Brain microvascular endothelial cell (primary cell): ENCODE results near the gene SBF1.

Source experiments
- DNase-seq: peaks from one replicate; pipeline ENCODE4 v3.0.0-alpha.2; 2020
- H3K27ac ChIP-seq: fragments of 250-450 bp; sonication (Bioruptor Pico); 2 replicates; pipeline ENCODE4 v1.5.1; 2020; ENCODE audit warnings: mild to moderate bottlenecking, moderate library complexity
- H3K27me3 ChIP-seq: fragments of 250-450 bp; sonication (Bioruptor Pico); replicated peaks from 2 replicates; pipeline ENCODE4 v1.5.1; 2020; ENCODE audit warnings: mild to moderate bottlenecking
- H3K36me3 ChIP-seq: fragments of 250-450 bp; sonication (Bioruptor Pico); replicated peaks from 2 replicates; pipeline ENCODE4 v1.5.1; 2020; ENCODE audit warnings: mild to moderate bottlenecking
- H3K4me3 ChIP-seq: 2 replicates; pipeline ENCODE4 v1.5.1; 2011; ENCODE audit warnings: low read depth, mild to moderate bottlenecking, control low read depth, low read length, moderate library complexity
- in situ Hi-C: cut with HindIII; loops from 2 replicates; pipeline ENCODE4 v1.10.0; 2017; ENCODE audit warnings: low sequenced_read_pairs, low pct_ligation_motif_present
- TF ChIP-seq, protein P1 (sequence below): IDR thresholded peaks from 2 replicates; pipeline ENCODE4 v1.5.1; 2011; ENCODE audit warnings: low read depth, mild to moderate bottlenecking, moderate library complexity, low read length, control low read depth, inconsistent platforms; ENCODE audit errors: missing control alignments

SBF1 gene

DNA sequence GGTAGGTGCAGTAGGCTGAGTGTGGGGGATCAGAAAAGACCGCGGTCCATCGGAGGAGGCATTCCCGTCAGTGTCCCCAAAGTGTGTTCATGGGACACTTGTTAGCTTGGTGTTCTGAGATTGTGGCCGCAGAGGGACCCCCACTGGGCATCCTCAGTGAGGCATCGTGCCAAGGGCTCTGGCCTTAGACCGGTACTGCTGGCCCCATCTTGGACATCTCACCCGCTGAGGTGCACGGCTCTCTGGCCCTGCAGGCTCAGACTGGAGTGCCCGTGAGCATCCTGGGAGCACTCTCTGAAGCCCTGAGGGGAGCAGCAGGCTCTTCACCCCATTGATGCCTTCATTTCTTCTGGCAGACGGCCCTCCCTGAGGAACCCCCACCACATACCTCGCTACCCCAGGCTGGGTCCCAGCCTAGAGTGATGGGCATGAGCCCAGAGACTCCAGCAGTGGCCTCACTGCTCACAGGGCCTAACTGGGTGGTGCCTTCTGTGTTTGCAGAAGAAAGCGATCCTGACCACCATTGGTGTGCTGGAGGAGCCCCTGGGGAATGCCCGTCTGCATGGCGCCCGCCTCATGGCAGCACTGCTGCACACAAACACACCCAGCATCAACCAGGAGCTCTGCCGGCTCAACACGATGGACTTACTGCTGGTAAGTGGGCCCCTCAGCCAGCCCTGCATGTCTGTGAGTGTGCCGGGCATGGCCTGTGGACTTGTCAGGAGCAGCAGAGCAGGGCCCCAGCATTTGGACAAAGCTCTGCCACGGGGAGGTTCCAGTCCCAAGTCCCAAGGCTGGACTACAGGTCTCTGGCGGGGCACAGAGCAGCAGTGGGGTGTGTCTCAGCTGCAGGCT is 51.6 kb downstream of the SBF1 start:
- Histone ChIP-seq H3K4me3 (no peak overlapping the region), H3K27me3 (no peaks in the 10 kb centered on the region), H3K27ac (no peak overlapping the region), H3K36me3 (peaks cover 52% of the 10 kb centered on the region)
- TF ChIP-seq, protein P1, sequence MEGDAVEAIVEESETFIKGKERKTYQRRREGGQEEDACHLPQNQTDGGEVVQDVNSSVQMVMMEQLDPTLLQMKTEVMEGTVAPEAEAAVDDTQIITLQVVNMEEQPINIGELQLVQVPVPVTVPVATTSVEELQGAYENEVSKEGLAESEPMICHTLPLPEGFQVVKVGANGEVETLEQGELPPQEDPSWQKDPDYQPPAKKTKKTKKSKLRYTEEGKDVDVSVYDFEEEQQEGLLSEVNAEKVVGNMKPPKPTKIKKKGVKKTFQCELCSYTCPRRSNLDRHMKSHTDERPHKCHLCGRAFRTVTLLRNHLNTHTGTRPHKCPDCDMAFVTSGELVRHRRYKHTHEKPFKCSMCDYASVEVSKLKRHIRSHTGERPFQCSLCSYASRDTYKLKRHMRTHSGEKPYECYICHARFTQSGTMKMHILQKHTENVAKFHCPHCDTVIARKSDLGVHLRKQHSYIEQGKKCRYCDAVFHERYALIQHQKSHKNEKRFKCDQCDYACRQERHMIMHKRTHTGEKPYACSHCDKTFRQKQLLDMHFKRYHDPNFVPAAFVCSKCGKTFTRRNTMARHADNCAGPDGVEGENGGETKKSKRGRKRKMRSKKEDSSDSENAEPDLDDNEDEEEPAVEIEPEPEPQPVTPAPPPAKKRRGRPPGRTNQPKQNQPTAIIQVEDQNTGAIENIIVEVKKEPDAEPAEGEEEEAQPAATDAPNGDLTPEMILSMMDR, result no peak
- in situ Hi-C loops, result no loop called here
- no peak for DNase-seq

GRCh38 chr22:50422046-50422445 is 52.8 kb downstream of the SBF1 start:
- no peak for DNase-seq
- no peak overlapping the region for H3K4me3 ChIP-seq
- no peak overlapping the region for H3K27ac ChIP-seq
- TF ChIP-seq, protein P1, result no peak
- no peaks in the 10 kb centered on the region for H3K27me3 ChIP-seq
- H3K36me3 ChIP-seq, result peaks cover 58% of the 10 kb centered on the region
- in situ Hi-C loops, result no loop called here

DNA sequence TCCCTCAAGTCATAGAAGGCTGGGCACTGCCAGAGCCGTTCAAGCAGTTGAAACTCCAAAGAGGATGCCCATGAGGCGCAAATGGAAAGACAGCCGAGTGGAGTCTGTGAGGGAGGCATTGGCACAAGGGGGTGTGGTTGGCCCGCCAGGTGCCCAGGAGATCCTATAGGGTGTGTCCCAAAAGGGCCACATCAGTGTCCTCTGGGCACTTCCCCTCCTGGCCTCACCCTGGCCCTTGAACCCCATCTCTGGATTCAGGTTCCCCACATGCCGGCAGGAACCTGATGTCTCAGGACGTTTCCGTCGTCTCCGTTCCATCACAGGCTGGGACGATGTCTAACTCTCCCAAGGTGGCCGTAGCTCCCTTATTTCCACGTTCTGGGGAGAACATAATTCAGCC is 54.3 kb downstream of the SBF1 start:
- TF ChIP-seq, protein P1, result no peak
- in situ Hi-C loops, result no loop called here
- H3K36me3 ChIP-seq, result peaks cover 66% of the 10 kb centered on the region
- DNase-seq, result no peak
- no peak overlapping the region for H3K27ac ChIP-seq
- no peak overlapping the region for H3K4me3 ChIP-seq
- H3K27me3 ChIP-seq, result no peaks in the 10 kb centered on the region

- no peak for DNase-seq
- no peaks in the 10 kb centered on the region for H3K27me3 ChIP-seq
- in situ Hi-C loops, result no loop called here
- H3K36me3 ChIP-seq, result peaks cover 62% of the 10 kb centered on the region
- no peak overlapping the region for H3K4me3 ChIP-seq
- no peak overlapping the region for H3K27ac ChIP-seq
- TF ChIP-seq, protein P1, result no peak
Measured at GRCh38 chr22:50420015-50420414, 54.8 kb downstream of the SBF1 start.

DNA sequence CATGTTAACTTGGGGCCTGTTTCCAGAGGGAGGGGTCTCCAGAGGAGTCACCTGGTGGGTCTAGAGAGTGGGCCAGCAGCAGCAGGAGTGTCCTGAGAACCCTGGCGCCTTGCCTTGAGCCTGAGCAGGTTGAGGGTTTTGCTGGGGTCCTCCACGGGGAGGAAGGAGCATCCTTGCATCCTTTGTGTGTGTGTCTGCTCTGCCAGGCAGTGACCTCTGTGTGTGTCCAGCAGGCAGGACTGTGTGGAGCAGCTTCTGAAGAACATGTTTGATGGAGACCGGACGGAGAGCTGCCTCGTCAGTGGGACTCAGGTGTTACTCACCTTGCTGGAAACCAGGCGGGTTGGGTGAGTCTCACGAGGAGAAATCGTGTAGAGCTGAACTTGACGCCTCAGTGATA is 55.7 kb downstream of the SBF1 start:
- peaks cover 61% of the 10 kb centered on the region for H3K36me3 ChIP-seq
- in situ Hi-C loops, result no loop called here
- no peak overlapping the region for H3K27ac ChIP-seq
- TF ChIP-seq, protein P1, result no peak
- H3K4me3 ChIP-seq, result no peak overlapping the region
- no peaks in the 10 kb centered on the region for H3K27me3 ChIP-seq
- no peak for DNase-seq

DNA sequence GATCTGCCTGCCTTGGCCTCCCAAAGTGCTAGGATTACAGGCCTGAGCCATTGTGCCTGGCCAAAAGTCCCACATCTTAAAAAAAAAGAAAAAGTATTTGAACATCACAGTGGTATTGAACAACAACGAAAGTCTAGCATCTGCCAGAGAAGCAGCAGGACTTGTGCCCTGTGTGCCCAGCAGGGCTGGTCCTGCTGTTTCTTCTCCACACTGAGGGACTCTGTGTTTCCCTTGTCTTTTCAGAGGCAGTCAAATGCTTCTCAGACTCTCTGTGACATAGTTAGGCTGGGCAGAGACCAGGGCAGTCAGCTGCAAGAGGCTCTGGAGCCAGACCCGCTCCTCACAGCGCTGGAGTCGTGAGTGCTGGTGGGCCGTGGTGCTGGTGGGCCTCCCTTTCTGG is 56.2 kb downstream of the SBF1 start:
- Histone ChIP-seq H3K27ac (no peak overlapping the region), H3K4me3 (no peak overlapping the region), H3K36me3 (peaks cover 63% of the 10 kb centered on the region), H3K27me3 (no peaks in the 10 kb centered on the region)
- TF ChIP-seq, protein P1, result no peak
- DNase-seq, result no peak
- in situ Hi-C loops, result no loop called here
